Progenitor cell of endocrine pancreas (in vitro differentiated cells): ENCODE data around the gene LAPTM5. TPM values are rescaled to one million over a fixed set of nuclear protein-coding genes. Genes with fewer than 3 reads are reported as not detected.

Experiments used
- DNase-seq: peaks from one replicate; pipeline ENCODE4 v3.0.0; 2021; ENCODE audit warnings: low spot score; ENCODE audit not compliant: unreplicated experiment
- H3K27ac Mint-ChIP-seq: 2 replicates; pipeline ENCODE4 v1.8.0; 2021; ENCODE audit warnings: mild to moderate bottlenecking, moderate library complexity, mixed read lengths
- H3K27me3 Mint-ChIP-seq: 2 replicates; pipeline ENCODE4 v1.8.0; 2021; ENCODE audit warnings: mixed read lengths
- H3K36me3 Mint-ChIP-seq: 2 replicates; pipeline ENCODE4 v1.8.0; 2022; ENCODE audit warnings: mixed read lengths; ENCODE audit not compliant: insufficient read depth
- H3K4me1 Mint-ChIP-seq: 2 replicates; pipeline ENCODE4 v1.8.0; 2021; ENCODE audit warnings: low read depth, mixed read lengths
- H3K4me3 Mint-ChIP-seq: 2 replicates; pipeline ENCODE4 v1.8.0; 2021; ENCODE audit warnings: low read depth, mild to moderate bottlenecking, moderate library complexity, mixed read lengths
- H3K9me3 Mint-ChIP-seq: 2 replicates; pipeline ENCODE4 v1.8.0; 2021; ENCODE audit warnings: low read depth, mixed read lengths
- total RNA-seq: library from RNA; stranded (reverse); gene quantifications from 2 replicates; pipeline ENCODE4 v1.2.1, GENCODE V29; 2021
- TF ChIP-seq, protein P1 (sequence below): fragments of 200-600 bp; sonication (generic); IDR thresholded peaks from one replicate; pipeline ENCODE4 v1.5.0; 2021; ENCODE audit warnings: antibody characterized with exemption, mild to moderate bottlenecking; ENCODE audit not compliant: unreplicated experiment

LAPTM5 gene
- total RNA-seq, 1 donor from 2014 or later: not detected

- TF ChIP-seq, protein P1, sequence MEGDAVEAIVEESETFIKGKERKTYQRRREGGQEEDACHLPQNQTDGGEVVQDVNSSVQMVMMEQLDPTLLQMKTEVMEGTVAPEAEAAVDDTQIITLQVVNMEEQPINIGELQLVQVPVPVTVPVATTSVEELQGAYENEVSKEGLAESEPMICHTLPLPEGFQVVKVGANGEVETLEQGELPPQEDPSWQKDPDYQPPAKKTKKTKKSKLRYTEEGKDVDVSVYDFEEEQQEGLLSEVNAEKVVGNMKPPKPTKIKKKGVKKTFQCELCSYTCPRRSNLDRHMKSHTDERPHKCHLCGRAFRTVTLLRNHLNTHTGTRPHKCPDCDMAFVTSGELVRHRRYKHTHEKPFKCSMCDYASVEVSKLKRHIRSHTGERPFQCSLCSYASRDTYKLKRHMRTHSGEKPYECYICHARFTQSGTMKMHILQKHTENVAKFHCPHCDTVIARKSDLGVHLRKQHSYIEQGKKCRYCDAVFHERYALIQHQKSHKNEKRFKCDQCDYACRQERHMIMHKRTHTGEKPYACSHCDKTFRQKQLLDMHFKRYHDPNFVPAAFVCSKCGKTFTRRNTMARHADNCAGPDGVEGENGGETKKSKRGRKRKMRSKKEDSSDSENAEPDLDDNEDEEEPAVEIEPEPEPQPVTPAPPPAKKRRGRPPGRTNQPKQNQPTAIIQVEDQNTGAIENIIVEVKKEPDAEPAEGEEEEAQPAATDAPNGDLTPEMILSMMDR: no peak
- peaks cover 13% of the 10 kb centered on the region for H3K27me3 Mint-ChIP-seq
- H3K4me3 Mint-ChIP-seq: no peak overlapping the region
- H3K36me3 Mint-ChIP-seq: no peaks in the 10 kb centered on the region
- peaks cover 6% of the 10 kb centered on the region for H3K4me1 Mint-ChIP-seq
- no peak for DNase-seq
- no peak overlapping the region for H3K27ac Mint-ChIP-seq
- H3K9me3 Mint-ChIP-seq: no peaks in the 10 kb centered on the region
These were observed 8.7 kb downstream of the LAPTM5 start for GRCh38 chr1:30748699-30749401.

DNA sequence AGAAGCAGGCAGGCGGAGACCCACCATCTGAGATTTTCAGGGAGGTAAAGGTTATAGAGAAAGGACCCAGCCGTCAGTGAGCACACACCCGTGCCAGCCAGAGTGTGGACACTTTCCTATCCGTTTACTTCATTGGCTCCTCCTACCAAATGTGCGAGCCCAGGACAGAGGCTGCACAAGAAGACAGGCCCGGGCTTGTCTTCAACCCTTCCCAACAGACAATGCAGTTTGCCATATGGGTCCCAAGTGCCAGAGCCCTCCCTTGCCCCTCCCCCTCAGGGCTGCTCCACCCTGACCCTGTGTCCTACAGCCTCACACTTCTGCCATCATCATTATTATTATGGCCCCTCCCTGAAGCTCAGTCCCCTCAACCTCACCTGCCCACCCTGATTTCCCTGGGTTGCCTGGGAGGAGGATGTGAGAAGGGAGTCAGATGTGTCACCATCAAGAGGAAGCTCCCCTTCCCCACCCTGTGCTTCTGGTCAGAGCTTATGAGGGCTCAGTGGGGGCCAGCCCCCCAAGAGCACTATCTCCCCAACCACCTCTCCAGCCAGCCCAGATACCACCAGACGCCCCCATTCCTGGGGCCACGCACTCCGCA, 9.4 kb downstream of the LAPTM5 start:
- TF ChIP-seq, protein P1: no peak
- Mint-ChIP-seq H3K27me3 (peaks cover 8% of the 10 kb centered on the region), H3K36me3 (no peaks in the 10 kb centered on the region), H3K4me3 (no peak overlapping the region), H3K27ac (no peak overlapping the region), H3K4me1 (peaks cover 6% of the 10 kb centered on the region), H3K9me3 (no peaks in the 10 kb centered on the region)
- DNase-seq: no peak

DNA sequence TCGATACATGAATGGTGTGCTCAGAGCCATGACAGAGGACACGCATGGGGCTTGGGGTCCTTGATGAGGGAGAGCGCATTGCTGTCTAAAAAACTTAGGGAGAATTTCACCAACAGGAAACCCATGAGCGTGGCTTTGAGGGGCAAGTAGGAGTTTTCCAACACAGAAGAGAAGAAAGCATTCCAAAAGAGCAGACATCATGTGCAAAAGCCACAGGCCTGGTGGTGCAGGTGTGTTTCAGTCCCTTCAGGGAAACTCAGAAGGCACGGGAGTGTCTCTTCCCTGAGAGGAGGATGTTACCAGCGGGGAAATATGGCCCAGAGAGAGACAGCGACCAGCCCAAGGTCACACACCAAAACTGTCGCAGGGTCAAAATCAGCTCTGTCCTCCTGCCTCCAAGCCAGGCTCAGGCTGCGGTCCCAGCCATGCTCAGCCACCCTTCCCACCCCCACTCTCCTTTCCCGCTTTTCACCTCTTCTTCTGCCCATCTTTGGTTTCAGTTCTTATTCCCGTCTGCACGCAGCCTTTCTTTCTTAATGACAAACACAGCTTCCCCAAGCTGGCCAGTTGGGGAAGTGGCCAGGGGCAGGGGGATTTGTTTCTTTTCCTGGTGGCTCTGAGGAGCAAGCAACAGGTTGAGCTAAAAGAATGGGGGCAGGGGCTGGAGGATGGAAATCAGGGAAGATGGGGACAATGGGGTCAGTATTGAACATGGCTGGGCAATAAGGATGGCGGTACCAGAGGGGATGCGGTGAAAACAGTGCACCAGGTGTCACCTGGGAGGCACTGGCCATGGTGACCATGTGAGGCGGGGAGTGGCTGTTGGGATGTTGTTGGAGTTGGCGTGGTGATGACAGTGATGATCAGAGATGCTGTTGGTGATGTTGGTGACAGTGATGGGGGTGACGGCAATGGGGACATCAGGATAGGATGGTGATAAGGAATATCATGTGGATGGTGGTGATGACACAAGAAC, 10.3 kb downstream of the LAPTM5 start:
- DNase-seq: no peak
- Mint-ChIP-seq H3K9me3 (no peaks in the 10 kb centered on the region), H3K36me3 (no peaks in the 10 kb centered on the region), H3K4me1 (peaks cover 6% of the 10 kb centered on the region), H3K27me3 (peaks cover 8% of the 10 kb centered on the region), H3K4me3 (no peak overlapping the region), H3K27ac (peak overlapping the region; percentile 4)
- TF ChIP-seq, protein P1: no peak

DNA sequence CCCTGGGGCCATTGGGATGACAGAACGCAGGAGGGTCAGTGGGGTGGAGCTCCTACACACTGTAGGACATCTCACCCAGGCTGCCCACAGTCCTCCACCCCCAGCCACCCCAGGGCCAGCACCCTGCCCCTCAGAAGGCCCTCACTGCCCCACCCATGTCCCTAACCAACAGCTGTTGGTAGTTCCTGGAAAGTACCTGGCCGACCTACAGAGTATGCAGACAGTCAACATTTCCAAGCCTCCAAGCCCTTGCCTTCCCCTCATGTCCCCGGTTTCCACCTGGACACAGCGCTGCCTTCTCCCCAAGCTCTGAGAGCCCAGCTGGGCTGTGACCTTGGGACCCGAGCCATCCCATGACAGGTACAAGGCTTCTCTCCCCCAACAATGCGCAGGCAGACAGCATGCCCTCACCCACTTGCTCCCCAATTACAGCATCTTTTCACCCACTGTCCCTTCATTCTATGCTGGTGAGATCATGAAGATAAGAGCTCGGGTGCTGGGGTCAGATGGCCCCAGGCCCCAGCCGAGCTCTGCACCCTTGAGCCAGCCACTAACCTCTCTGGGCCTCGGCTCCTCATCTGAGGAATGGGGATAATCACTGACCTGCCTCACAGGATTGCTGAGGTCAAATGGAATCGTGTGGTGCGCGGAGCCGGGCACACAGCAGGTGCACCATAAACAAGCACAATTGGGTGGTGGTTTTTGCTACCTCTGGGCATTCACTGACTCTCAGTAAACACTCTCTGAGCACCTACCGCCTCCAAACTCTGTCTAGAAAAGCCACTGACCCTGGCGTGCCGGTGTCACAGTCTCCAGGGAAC, 11.2 kb downstream of the LAPTM5 start:
- Mint-ChIP-seq H3K4me3 (no peak overlapping the region), H3K9me3 (no peaks in the 10 kb centered on the region), H3K36me3 (no peaks in the 10 kb centered on the region), H3K27me3 (peaks cover 12% of the 10 kb centered on the region), H3K27ac (peak overlapping the region; percentile 75), H3K4me1 (peaks cover 6% of the 10 kb centered on the region)
- no peak for DNase-seq
- TF ChIP-seq, protein P1: no peak
